Inflammatory macrophage treated with lipopolysaccharide for 4 hours (primary cell): Measurements from ENCODE around the gene ZNF524.
"Not testable (repeated sequence)": the region's sequence is repeated elsewhere in the genome, so short reads cannot be mapped to it uniquely, and the experiment has no call there.

Source experiments
- DNase-seq: peaks from one replicate; pipeline ENCODE4 v3.0.0-alpha.2; 2020

The ZNF524 gene

DNA sequence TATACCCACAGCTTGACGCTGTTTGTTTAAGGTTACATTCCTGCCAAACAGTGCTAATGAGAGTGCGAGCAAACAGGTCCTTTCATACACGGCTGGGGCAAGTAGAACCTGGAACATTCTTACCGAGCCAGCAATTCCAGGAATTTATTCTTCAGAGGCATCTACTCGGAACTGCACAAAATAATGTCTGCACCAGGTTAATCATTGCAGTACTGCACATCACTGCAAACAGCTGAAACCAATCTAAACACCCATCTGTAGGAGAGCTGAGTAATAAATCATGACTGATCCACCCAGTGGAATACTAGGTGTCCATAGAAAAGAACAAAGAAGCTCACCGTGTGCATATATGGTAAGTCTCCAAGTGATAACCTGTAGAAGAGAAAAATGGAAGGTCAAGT is 18.3 kb upstream of the ZNF524 start:
- DNase-seq, result no peak

- DNase-seq, result not testable (repeated sequence)
These were observed 17.8 kb upstream of the ZNF524 start for GRCh38 chr19:55582284-55582683.

- not testable (repeated sequence) for DNase-seq
These were observed 16.2 kb upstream of the ZNF524 start for GRCh38 chr19:55583897-55584296.

GRCh38 chr19:55584871-55585270 is 15.2 kb upstream of the ZNF524 start:
- DNase-seq, result no peak

GRCh38 chr19:55585658-55586339 is 14.3 kb upstream of the ZNF524 start:
- no peak for DNase-seq

DNA sequence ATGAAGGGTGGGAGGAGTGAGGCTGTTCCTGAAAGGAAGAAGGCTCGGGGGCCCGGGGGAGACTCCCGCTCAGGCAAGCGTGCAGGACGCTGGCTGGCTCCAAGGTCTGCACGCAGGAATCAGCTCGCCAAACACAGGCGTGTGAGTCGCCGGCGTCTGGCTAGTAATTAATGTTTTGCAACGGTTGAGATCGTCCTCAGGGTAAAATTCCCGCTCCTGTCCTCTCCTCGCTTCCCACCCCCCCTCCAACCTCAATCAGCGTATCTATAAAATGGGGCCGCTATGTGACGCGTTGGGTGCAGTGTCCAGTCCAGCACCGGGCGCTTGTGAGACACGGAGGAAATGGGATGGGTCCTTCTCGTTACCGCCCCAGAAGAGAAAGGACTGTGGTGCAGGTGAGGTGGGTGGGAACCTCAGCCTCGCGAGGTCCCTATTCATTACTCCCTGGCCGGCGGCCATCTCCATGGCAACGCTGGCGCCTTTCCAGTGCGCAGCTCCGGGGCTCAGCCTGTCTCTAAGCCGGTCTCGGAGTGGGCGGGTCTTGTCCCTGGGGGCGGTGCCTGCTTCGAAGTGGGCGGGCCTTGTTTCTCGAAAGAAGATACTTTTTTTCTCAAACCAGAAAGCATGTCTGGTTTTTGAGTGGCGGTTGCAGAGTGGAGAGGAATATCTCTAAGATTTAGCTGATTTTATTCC is 13.0 kb upstream of the ZNF524 start:
- peak; percentile 88 for DNase-seq

DNA sequence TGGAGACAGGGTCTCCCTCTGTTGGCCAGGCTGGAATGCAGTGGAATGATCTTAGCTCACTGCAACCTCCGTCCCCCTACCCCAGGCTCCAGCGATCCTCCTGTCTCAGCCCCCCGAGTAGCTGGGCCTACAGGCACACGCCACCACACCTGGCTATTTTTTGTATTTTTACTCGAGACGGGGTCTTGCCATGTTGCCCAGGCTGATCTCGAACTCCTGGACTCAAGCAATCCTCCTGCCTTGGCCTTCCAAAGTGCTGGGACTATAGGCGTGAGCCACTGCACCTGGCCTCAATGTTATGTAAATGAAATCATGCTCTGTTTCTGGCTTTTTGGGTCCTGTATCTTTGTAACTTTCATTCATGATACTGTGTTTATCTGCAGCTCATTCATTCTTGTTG is 11.3 kb upstream of the ZNF524 start:
- DNase-seq, result no peak

GRCh38 chr19:55590109-55590508 is 10.0 kb upstream of the ZNF524 start:
- no peak for DNase-seq

DNA sequence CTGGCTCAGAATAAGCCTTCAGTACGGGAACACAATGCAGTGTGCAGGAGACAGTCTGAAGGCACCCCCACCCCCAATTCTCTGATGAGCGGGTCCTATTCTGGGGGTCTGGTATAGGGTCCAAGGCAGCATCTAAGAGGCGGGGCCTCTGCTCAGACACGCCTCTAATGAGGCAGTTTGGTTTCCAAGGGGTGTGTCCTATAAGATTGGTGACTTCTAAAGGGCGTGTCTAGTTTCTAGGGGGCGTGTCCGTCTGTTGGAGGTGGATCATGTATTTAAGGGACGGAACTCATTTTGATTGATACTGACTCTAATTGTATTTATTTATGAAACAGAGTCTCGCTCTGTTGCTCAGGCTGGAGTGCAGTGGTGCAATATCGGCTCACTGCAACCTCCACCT is 9.5 kb upstream of the ZNF524 start:
- DNase-seq, result no peak

DNA sequence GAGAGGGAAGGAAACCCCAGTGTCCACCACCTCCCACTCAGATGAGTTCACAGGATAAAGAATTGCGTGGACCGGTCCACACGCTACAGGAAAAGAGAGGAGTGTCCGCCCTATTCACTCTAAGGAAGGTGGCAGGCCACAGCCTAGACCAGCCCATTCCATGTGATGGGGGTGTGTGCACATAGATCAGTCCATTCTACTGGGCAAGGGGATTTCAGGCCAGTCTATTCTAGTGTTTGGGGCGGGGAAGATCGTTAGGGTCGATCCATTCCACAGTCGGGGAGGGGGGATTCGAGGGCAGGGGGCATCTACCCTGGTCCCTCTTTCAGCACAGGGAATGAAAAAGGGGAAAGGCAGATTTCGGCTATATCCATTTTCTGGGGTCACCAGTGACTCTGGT is 8.5 kb upstream of the ZNF524 start:
- DNase-seq, result no peak

GRCh38 chr19:55592391-55593090 is 7.5 kb upstream of the ZNF524 start:
- DNase-seq, result no peak

- DNase-seq, result no peak
These were observed 6.9 kb upstream of the ZNF524 start for GRCh38 chr19:55593096-55593772.

GRCh38 chr19:55594996-55595545 is 5.0 kb upstream of the ZNF524 start:
- no peak for DNase-seq

DNA sequence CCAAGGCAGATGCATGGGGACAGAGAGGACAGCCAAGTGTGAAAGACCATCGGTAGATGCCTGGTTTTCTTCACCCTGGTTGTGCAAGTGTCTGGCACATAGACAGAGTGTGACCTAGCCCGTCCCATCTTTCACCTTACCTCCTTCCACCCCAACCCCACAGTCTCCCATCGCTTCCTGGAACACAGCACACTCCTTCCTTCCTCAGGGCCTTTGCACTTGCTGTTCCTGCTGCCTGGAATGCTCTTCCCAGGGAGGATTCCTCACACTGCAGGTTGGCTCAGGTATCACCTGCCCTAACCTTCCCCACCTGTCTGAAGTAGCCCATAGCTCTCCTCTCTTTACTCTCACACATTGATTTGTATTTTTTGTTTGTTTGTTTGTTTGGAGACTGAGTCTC is 3.8 kb upstream of the ZNF524 start:
- DNase-seq, result no peak

DNA sequence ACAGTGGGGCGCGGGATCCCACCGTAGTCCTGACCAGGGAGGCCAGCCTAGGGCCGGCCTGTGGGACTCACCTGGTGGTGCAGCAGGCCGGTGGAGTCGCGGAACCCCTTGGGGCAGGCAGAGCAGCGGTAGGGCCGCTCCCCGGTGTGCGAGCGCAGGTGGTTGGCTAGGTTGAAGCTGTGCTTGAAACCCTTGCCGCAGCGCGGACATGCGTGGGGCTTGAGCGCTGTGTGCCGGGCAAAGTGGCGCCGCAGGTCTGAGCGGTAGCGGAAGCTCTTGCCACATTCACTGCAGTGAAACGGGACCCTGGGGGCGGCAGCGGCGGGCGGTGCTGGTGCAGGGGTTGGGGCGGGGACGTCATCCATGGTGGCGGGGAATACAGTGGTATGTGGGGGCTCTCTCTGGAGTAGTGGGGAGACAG is 2.6 kb upstream of the ZNF524 start:
- DNase-seq, result no peak

DNA sequence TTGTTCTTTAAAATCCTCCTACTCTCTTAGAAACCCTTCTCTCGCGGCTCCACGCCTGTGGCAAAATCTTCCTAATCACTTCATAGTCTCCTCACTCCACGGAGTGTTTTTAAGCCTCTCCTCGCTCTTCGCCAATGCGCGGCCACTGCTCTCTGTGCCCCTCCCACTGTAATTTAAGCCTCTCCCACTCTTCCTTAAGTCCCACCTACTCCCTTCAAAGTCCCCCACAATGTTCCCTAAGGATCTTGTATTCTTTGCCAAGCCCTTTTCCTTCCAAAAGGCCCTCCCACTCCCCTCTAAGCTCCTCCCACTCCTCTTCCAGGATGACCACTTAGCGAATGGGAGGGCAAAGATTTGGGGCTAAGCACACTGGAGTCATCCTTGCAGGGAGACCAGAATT is 2.1 kb upstream of the ZNF524 start:
- DNase-seq, result no peak

- peak; percentile 95 for DNase-seq
These were observed 1.2 kb upstream of the ZNF524 start for GRCh38 chr19:55598719-55599467.

GRCh38 chr19:55599468-55599841 is 633 bp upstream of the ZNF524 start, which contains the start of gene FIZ1:
TSS of gene FIZ1 (minus strand) at chr19:55599517. CDS start at chr19:55597865, 1,652 bp downstream.
- DNase-seq, result peak; percentile 99

GRCh38 chr19:55600662-55601028 is 557 bp downstream of the ZNF524 start:
- DNase-seq, result no peak

DNA sequence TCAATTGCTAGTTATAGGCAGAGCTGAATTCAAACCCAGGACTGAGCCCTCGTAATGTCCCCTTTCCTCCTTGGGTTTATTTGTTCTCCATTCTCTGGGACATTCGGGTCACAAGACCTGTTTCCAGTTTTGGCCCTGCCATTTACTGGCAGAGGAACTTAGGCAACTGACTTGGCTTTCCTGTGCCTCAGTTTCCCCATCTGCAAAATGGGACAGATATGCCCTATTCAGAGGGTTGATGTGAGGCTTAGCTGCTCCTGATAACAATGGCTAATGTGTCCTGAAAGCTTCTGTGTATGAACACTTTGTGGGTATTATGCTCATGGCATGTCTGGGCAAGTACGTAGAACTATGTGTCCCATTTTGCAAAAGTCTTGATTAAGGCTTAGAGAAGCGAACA is 996 bp downstream of the ZNF524 start:
- DNase-seq, result peak; percentile 25

DNA sequence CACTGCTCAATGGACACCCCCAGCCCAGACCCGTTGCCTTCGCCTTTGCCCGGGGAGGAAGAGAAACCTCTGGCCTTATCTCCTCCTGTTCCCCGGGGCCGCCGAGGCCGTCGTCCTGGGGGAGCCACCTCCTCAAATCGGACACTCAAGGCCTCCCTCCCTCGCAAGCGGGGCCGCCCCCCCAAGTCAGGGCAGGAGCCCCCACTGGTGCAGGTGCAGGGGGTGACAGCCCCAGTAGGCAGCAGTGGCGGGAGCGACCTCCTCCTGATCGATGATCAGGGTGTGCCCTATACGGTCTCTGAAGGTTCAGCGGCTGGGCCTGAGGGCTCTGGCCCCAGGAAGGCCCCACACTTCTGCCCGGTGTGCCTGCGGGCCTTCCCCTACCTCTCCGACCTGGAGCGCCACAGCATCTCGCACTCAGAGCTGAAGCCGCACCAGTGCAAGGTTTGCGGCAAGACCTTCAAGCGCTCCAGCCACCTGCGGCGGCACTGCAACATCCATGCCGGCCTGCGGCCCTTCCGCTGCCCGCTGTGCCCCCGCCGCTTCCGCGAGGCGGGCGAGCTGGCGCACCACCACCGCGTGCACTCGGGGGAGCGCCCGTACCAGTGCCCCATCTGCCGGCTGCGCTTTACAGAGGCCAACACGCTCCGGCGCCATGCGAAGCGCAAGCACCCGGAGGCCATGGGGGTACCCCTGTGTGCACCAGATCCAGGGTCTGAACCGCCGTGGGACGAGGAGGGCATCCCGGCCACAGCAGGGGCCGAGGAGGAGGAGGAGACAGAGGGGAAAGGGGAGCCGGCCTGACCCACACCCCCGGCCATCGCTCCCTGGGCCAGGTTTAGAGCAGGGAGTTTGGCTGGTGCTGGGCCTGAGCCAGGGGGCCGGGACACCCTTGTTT is 2.3 kb downstream of the ZNF524 start:
- no peak for DNase-seq
